NCI-H2029 treated with DMSO at 0.1 percent for 48 hours (cell line): ENCODE measurements around the gene FOSL2.

Experiments
- DNase-seq: peaks from one replicate; lab custom pipeline; 2025; lab: John Stamatoyannopoulos, UW

Gene FOSL2

GRCh38 chr2:28395334-28396061 lies 2.8 kb downstream of the FOSL2 start:
- DNase-seq, result no peak

GRCh38 chr2:28397043-28397381 lies 4.4 kb downstream of the FOSL2 start:
- no peak for DNase-seq

- DNase-seq, result no peak
Observed at GRCh38 chr2:28398101-28398834, 5.6 kb downstream of the FOSL2 start.

- DNase-seq, result no peak
Observed at GRCh38 chr2:28399289-28399688, 6.6 kb downstream of the FOSL2 start.

- DNase-seq, result no peak
Observed at GRCh38 chr2:28399956-28400355, 7.3 kb downstream of the FOSL2 start.

GRCh38 chr2:28400419-28400818 lies 7.8 kb downstream of the FOSL2 start:
- no peak for DNase-seq

GRCh38 chr2:28400921-28401320 lies 8.3 kb downstream of the FOSL2 start:
- no peak for DNase-seq

- no peak for DNase-seq
Observed at GRCh38 chr2:28401411-28401810, 8.8 kb downstream of the FOSL2 start.

- no peak for DNase-seq
Observed at GRCh38 chr2:28401948-28402550, 9.4 kb downstream of the FOSL2 start.

- no peak for DNase-seq
Observed at GRCh38 chr2:28403370-28403956, 10.8 kb downstream of the FOSL2 start.

- no peak for DNase-seq
Observed at GRCh38 chr2:28404086-28404485, 11.4 kb downstream of the FOSL2 start.

GRCh38 chr2:28405537-28405936 lies 12.9 kb downstream of the FOSL2 start:
- DNase-seq, result no peak

- DNase-seq, result no peak
Observed at GRCh38 chr2:28406276-28407096, 13.8 kb downstream of the FOSL2 start.

GRCh38 chr2:28407131-28407975 lies 14.7 kb downstream of the FOSL2 start:
- no peak for DNase-seq

GRCh38 chr2:28407976-28408690 lies 15.5 kb downstream of the FOSL2 start:
- no peak for DNase-seq

GRCh38 chr2:28408764-28409599 lies 16.3 kb downstream of the FOSL2 start:
- DNase-seq, result no peak

GRCh38 chr2:28411166-28411755 lies 18.6 kb downstream of the FOSL2 start:
- DNase-seq, result no peak

- no peak for DNase-seq
Observed at GRCh38 chr2:28411956-28412609, 19.4 kb downstream of the FOSL2 start.
